Hematopoietic multipotent progenitor cell treated with erythropoietin and hydrocortisone succinate and interleukin-3 and kit ligand, for 15 days (in vitro differentiated cells): ENCODE data around the gene CCL23.
"Not testable (repeated sequence)": the region's sequence is repeated elsewhere in the genome, so short reads cannot be mapped to it uniquely, and the experiment has no call there.

ENCODE experiments used
- DNase-seq: peaks from one replicate; pipeline ENCODE4 v3.0.0-alpha.2; 2015; ENCODE audit warnings: low spot score

CCL23 gene

DNA sequence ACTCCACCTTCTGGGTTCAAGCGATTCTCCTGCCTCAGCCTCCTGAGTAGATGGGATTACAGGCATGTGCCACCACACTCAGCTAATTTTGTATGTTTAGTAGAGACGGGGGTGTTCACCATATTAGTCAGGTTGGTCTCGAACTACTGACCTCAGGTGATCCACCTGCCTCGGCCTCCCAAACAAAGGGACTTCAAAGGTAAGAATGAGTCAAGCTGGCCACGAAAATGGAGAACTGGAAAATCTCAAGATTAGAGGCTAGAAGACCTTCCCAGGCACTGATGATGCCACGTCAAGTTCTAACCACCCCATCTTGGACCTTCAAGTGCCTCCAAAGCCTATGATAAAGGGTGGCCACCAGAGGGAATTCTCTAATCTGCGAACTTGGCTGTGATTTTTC lies 15.1 kb downstream of the CCL23 start:
- no peak for DNase-seq

DNA sequence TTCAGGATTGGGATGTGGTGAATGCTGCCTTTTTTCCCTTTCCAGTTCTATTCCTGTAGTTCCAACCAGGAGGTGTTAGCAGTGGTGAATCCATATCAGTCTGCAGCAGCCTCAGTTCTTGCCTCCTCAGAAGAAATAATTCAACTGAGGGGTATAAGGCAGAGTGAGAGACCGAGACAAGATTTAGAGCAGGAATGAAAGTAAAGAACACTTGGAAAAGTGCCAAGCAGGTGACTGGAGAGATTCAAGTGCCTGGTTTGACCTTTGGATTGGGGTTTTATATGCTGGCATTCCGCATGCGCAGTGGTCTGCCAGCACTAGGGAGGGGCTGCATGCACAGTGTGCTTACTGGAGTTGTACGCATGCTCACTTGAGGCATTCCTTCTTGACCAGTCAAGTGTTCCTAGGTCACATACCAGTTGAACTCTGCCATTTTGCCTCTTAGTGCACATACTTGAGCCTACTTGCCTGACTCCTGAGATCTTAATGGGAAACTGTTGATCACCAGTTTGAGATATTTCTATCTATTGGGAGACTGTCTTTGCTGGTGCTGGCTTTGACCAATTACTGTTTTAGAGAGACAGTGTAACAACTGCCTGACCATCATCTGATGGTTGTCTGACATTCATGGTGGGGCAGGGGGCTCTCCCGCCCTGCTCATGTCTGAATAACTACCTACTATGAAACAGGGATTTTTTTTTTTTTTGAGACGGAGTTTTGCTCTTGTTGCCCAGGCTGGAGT lies 15.7 kb downstream of the CCL23 start:
- DNase-seq: no peak

DNA sequence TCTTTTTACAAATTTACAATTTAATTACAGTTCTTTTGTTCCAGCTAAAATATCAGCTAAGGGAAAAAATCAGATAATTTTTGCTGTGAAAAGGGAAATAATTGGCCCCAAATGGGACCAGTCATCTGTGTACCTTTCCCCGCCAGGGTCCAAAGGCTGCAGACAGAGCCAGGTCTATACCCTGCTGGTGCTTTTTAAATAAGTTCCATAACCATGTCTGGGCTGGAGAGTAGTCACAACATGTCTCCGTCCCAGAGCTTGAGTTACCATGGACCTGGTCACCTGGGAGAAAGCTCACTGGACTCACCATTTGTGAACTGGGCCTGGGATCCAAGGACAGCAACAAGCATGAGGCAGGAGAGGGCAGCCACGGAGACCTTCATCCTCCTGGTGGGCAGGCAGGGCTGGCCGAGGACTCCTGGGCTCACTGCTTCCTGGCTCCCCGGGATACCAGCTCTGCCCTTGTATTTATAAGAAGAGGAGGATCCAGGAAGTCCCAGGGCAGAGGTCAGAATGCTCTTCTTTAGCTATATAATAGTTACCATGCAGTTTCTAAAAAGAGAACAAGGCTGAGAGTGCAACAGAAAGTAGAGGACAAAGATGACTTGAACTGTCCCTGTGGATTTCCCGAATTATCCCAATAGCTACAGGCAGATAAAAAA lies 16.5 kb downstream of the CCL23 start, which contains the start of gene CCL15:
Gene CCL15 (minus strand): TSS at position 444 of the 662 bp plus-strand sequence. CDS start 61 bp downstream, at position 383.
- DNase-seq: no peak

DNA sequence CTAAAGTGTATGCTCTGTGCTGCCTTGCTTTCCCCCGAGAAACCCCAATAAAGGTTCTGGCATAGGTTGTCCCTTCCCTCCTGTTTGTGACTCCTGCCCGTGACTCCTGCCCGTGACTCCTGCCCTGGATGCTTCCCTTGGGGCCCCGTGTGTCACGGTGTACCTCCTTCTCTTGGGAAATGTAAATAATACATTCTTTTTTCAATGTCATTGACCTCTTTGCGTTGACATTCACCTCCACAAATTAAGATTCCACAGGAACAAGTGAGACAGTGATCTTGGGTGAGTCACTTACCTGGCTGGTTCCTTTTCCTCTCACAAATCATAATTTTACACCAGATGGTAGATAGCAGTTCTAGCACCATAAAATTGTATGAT lies 17.1 kb downstream of the CCL23 start:
- DNase-seq: no peak

DNA sequence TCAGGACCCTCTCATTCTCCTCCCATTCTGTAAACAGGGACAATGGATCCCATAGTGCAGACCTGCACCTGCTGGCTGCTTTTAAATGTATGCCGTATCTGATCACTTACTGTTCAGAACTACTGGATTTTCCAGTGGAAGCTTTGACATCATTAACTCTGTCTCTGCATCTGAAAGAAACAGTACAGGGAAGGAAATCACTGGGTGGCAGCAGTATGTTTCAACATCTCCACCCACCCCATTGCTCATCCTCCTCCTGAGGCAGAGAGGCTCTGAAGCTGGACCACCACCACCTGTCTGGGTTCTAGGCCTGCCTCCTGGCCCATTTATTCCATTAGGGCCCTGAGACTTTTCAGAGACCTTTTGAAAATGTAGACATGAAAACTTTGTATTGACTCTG lies 19.0 kb downstream of the CCL23 start:
- DNase-seq: no peak

DNA sequence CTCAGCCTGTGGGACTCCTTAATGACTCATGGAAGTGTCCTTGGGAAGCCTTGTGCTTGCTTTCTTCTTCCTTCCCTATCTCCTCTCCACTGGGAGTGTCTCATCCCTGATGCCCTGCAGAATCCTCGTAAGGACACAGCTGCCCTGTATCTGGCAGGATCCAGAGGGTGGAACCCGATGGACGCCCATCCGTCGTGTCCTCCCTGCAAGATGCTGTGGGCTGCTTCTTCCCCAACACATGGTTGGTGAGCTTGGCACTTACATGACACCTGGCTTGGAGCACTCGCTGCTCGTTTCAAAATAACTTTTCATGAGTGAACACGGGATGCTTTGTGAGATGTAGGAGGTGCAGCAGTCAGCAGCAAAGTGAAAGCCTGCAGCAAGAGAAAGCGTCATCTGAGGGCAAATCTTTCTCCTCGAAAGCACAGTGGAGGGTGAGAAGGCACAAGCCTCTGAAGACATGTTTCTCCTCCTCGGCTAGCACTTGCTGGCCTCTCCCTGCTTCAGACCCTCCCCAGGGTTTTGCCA lies 19.7 kb downstream of the CCL23 start:
- DNase-seq: no peak

DNA sequence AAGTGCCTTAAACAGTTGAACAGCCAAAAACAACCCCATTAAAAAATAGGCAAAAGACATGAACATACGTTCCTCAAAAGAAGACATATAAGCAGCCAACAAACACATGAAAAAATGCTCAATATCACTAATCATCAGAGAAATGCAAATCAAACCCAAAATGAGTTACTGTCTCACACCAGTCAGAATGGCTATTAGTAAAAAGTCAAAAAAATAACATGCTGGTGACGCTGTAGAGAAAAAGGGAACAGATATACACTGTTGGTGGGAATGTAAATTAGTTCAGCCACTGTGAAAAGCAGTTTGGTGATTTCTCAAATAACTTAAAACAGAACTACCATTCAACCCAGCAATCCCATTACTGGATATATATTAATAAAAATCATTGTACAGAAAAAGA lies 22.4 kb downstream of the CCL23 start:
- not testable (repeated sequence) for DNase-seq

DNA sequence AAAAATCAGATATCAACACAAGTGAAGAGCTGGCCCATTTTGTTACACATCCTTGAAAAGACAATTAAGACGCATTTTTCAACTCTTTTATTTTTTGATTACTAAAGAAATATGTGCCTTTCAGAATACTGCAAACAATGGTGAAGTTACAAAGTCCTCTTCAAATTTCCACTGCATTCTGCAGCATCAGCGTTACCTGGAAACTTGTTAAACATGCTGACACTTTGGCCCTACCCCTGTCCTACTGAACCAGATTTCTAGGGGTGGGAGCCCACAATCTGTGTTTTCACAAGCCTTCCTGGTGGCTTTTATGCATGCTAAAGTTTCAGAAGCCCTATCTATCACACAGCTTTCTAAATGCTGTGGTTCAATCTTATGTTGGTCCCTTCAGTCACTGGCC lies 26.7 kb downstream of the CCL23 start:
- DNase-seq: no peak

DNA sequence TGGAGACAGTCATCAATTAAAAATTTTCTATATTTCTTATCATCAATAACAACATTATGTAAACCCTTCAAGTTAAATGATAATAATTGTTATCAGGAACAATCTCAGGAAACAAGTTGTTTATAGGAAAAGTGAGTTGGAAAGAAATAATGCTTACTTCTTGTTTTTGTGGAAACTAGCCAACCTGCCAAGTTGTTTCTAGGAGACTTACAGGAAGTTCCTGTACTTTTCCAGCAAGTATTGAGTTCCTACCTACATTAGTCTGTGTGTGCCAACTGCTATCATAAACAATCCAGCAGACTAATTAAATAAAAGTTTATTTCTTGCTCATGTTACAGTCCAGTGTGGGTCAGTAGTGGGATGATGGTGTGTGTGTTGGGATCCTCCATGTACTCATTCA lies 29.6 kb downstream of the CCL23 start:
- DNase-seq: no peak

DNA sequence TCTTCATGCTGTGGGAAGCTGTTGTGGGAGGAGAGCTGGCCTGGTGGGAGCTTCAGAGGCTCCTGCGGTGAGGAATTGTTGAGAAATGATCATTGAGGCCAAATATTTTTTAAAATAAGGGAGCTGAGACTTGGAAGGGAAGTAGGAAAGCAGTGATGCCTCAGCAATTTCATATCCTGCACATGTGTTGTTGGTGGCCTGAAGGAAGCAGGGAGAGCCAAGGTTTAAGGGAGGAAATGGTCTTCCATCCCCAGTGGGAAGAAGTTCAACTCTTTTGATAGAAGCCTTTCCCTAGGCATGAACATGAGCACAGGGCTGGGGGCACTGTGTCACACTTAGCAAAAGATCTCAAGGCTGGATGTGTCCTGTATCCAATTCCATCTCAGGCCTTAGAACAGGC lies 31.1 kb downstream of the CCL23 start, which contains the start of gene CCL14:
Gene CCL14 (minus strand): TSS at position 87 of the 400 bp plus-strand sequence. CDS start 80 bp downstream, at position 7.
- DNase-seq: no peak

DNA sequence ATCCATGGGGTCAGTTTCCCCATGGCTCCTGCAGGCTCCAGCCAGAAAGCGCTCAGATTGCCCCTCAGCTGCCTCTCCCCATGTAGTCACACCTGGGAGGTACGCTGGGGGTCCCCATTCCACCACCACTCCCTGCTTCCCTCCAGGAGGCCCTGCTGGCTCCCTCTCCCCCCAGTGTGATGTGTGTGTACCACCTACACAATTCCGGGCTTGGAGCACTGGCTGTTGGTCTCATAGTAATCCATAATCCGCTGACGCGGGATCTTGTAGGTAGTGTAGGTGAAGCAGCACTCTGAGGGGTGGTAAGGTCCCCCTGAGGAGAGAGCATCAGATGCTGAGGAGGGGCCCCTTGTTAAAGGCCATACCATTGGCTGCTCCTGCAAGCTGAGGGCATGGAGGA lies 33.6 kb downstream of the CCL23 start:
- DNase-seq: no peak

DNA sequence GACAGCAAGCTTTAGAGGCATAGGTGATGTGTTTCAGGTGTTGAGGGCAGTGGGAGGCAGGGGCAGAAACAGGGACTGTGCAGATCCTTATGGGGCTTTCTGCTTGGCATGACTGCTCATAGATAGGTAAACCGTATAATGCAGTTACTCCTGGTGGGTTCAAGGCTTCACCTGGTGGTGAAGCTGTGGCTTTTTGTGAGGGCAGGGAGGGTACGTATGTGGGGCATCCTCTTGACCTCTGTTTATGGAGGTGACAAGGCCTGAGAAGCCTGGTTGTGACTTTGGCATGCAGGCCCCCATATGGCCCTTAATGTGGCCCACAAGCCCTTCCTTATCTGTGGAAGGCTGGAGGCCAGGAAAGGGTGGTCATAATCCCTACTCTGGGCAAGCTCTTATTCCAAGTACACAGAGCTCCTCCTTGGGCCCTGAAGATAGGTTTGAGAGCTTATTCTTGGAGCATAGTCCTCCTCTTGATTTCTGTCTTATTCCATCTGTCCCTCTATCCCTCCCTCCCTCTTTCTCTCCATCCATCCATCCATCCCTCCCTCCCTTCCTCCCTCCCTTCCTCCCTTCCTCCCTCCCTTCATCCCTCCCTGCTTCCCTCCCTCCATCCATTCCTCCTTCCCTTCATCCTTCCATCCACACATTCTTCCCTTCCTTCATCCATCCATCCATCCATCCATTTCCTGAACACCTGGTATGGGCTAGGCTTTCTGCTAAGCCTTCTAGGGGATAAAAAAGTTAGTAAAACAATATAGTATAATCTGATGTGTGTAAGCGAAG lies 35.2 kb downstream of the CCL23 start:
- no peak for DNase-seq

DNA sequence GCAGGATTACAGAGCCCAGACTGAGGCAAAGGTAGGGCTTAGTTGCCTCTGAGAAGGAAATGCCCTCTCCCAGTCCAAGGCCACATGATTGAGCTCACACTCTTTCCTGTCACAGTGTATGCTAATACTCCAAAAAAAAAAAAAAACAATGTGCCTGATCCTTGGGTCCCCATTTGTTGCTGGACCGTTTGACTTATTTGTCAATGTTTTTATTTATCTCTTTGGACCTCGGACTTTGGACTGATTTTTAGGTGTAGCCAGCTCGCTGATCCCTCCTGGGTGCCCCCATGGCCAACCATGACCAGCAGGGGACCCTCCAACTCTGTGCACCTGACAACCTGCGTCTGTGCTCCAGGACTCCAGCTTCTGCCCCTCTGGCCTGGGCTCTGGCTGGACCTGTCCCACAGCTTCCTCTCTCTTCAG lies 35.9 kb downstream of the CCL23 start:
- DNase-seq: no peak

DNA sequence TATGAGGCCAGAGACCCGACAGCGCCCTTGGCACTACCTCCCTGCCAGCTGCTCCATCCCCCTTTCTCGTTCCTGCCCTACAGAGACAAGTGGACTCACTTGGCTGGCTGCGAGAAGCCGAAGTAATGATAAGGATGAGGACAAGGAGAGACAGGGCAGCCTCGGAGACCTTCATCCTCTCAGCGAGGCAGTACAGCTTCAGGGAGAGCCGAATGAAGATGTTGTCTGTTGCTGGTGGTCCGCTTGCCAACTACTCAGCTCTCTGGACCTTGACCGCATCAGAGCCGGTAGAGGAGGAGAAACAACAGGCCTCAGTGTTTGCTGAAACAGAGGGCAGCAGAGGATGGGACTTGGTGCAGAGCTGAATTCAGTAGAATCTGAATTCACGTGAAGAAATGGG lies 36.5 kb downstream of the CCL23 start, which contains the start of gene CCL16:
Gene CCL16 (minus strand): TSS at position 252 of the 400 bp plus-strand sequence. CDS start 77 bp downstream, at position 175.
- no peak for DNase-seq

DNA sequence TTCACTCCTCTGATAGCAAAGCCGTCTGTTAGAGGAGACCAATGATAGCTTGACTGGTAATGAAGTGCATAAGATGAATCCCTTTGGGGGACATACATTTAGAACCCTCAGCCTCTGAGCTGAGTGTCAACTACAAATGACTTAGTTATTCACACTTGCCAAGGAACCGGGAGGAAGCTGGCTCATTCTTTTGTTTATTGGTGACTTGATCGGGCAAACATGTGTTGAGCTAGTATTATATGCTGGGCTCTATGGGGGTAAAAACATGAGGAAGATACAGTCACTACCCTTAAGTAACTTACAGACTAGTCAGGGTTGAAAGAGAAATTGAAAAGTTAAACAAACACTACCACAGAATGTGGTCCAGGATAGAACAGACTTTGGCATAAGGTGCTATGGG lies 39.4 kb downstream of the CCL23 start:
- no peak for DNase-seq

DNA sequence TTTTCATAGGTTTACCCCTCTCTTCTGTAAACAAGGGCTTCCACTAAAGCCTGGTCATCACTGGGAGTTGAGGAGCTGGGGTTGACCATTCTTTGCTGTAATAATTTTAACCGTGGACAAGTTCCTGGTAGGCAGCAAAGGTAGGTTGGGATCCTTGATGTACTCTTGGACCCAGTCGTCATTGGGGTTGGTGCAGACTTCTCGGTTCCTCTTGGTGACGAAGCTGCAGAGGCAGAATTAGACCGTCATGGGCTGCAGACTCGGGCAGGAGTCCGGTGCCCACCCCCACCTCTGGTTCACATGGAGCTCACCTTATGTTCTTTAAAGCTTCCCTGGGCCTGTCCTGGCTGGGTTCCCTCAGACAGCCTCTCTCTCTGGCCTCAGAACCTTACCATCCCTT lies 40.3 kb downstream of the CCL23 start:
- DNase-seq: no peak

DNA sequence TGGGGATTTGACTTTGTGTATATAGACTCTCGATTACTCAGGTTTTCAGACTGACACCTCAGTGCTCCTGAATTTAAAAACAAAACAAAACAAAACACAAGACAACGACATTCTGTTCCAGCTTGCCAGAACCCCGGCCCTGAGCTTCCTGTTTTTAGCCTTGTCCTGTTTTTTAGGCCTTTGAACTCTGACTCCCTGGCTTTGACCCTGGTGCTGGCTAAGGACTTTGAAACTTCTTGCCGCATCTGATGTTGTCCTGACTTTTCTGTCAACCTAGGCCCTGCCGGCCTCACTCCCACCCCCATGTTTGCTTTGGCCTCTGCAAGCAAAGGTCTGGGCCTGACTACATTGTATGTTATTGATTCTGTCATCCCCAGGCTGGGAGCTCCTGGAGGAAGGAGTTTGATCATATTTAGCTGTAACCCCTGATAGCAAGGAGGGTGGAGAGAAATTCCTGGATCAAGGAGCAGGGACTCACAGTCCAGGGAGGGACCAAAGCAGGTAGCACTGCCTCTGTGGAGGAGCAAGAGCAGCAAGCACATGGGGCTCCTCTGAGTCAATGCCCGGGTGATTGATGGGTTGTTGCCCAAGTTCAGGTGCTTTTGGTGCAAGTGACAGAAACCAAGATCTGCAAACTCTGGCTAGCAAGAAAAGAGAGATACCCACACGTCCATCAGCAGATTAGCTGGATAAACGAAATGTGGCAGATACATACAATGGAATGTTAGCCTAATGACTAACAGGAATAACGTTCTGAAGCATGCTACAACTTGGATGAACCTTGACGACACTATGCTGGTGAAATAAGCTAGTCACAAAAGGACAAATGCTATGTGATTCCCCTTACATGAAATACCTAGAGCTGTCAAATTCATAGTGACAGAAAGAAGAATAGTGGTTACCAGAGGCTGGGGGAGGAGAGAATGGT lies 44.2 kb downstream of the CCL23 start:
- no peak for DNase-seq

DNA sequence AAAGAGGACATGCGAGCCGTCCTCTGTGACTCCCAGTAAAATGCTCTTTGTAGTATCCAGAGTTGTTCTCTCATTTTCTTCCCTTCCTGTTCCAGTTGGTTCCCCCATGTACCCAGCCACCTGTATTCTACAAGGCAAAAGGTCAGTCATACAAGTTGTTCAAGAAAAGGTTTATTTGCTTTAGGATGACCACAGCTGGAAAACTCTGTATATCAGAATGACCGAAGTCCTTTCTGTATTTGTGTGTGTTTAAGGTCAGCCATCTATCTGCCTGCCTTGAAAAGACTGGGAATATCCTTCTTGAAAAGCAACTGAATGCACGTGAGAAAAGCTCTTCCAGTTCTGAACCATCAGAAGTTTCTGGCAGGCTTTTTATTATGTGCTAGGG lies 44.8 kb downstream of the CCL23 start:
- no peak for DNase-seq

DNA sequence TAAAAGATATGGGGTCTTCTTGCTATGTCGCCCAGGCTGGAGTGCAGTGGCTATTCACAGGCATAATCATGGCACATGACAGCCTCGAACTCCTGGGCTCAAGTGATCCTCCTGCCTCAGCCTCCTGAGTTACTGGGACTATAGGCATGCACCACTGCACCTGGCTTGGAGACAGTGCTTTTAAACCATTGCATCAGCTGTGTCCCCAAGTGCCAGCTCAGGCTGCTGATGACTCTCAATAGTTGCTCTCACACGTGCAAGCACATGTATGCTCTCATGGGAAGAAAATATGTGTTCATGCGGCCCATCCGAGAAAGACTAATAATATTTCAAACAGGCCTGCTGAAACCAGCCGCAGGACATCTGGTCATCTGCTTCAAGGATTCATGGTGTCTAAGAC lies 45.2 kb downstream of the CCL23 start:
- no peak for DNase-seq

DNA sequence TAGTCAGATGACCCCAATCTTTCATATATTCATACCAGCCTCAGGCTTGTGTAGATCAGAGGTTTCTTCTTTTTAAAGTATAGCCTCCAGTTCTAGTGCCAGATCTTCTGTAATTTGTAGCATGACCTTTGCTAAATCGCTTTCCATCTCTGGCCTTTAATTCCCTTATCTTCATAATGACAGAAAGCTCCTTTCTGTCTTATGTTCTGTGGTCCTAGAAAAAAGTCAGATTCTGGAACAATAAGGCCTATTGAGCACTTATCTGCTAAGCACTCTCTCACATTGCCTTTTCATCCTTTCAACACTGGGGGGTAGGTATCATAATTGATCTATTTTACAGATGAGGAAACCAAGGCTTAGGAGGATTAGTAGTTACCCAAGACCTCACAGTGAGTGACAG lies 45.7 kb downstream of the CCL23 start:
- no peak for DNase-seq
